K562 (cell line): ENCODE measurements around the gene ARMC9. TPM values are rescaled to one million over a fixed set of nuclear protein-coding genes. Genes with fewer than 3 reads are reported as not detected.

Experiments used
- ATAC-seq: fragments of 200-7000 bp; cut with Tn5 transposase; 3 replicates; pipeline ENCODE4 v1.9.1; 2020; ENCODE audit warnings: moderate library complexity
- BruUV-seq: library from RNA; stranded (reverse); fragments of 400-500 nt; replicated peaks from 2 replicates; lab custom pipeline; 2021; lab: Mats Ljungman, UMichigan
- CTCF ChIA-PET: fragments of 300-600 bp; formaldehyde crosslinking; extraction: SDS; loops from one replicate; lab custom pipeline; 2021; ENCODE audit warnings: low intra/inter-chr PET ratio; lab: Yijun Ruan, JAX
- POLR2A ChIA-PET: fragments of 300-600, 350-650 bp; sonication (Branson Sonifier 250); formaldehyde crosslinking; extraction: SDS; loops from one replicate; lab custom pipeline; 2021; ENCODE audit warnings: antibody characterized with exemption, inconsistent platforms; lab: Yijun Ruan, JAX
- DNase-seq, 4 experiments: peaks; one replicate each; pipeline versions ENCODE4 v3.0.0 to v3.0.0-alpha.2; 2011 to 2018; ENCODE audit warnings: low spot score in 3 of 4, mixed read lengths in 3 of 4; ENCODE audit errors: extremely low read depth in 1 of 4
- FAIRE-seq: peaks from 2 replicates; lab custom pipeline; 2011; peaks lifted over from hg19 to GRCh38; lab: Jason Lieb, UNC
- H2AFZ ChIP-seq: 2 replicates; pipeline ENCODE4 v1.6.0; 2011; ENCODE audit warnings: low read depth, low read length, control low read depth, inconsistent platforms
- H3K27ac ChIP-seq: fragments of 200-600 bp; 3 replicates; pipeline ENCODE4 v1.8.0; 2011; ENCODE audit warnings: low read depth, mild to moderate bottlenecking, control low read depth, inconsistent platforms, low read length, moderate library complexity, mixed read lengths; ENCODE audit errors: extremely low read depth
- H3K27me3 ChIP-seq, 2 experiments: fragments of 300-600 bp in 1 of 2; 2 replicates in 1 of 2; 3 replicates in 1 of 2; pipeline versions ENCODE4 v1.6.0 to v1.8.0; 2011; ENCODE audit warnings: inconsistent platforms in 2 of 2, low read length in 2 of 2, mild to moderate bottlenecking in 1 of 2, mixed read lengths in 1 of 2, moderate library complexity in 1 of 2; ENCODE audit not compliant: control insufficient read depth in 2 of 2, insufficient read depth in 2 of 2
- H3K36me3 ChIP-seq: fragments of 300-600 bp; 3 replicates; pipeline ENCODE4 v1.8.0; 2011; ENCODE audit warnings: mild to moderate bottlenecking, low read length, inconsistent platforms; ENCODE audit not compliant: control insufficient read depth, insufficient read depth
- H3K4me1 ChIP-seq, 2 experiments: fragments of 200-600 bp in 1 of 2; replicated peaks in 1 of 2; 2 replicates in 1 of 2; 3 replicates in 1 of 2; pipeline versions ENCODE4 v1.5.1 to v1.8.0; 2011; ENCODE audit warnings: inconsistent platforms in 2 of 2, low read length in 2 of 2, mild to moderate bottlenecking in 1 of 2, mixed read lengths in 1 of 2, moderate library complexity in 1 of 2; ENCODE audit not compliant: control insufficient read depth in 2 of 2, insufficient read depth in 2 of 2
- H3K4me2 ChIP-seq: 2 replicates; pipeline ENCODE4 v1.6.1; 2011; ENCODE audit warnings: low read length, control low read depth, inconsistent platforms, mixed read lengths; ENCODE audit not compliant: insufficient read depth
- H3K4me3 ChIP-seq: fragments of 200-600 bp; sonication (generic), shearing (Covaris generic); 2 replicates; pipeline ENCODE4 v1.5.1; 2016; ENCODE audit warnings: control low read depth, inconsistent platforms
- H3K79me2 ChIP-seq: fragments of 200-600 bp; 3 replicates; pipeline ENCODE4 v1.8.0; 2011; ENCODE audit warnings: low read length, inconsistent platforms; ENCODE audit not compliant: control insufficient read depth, insufficient read depth
- H3K9ac ChIP-seq, 2 experiments: 2 replicates each; pipeline versions ENCODE4 v1.6.0 to v1.6.1; 2011; ENCODE audit warnings: low read depth in 2 of 2, low read length in 2 of 2, control low read depth in 1 of 2, inconsistent platforms in 1 of 2, mild to moderate bottlenecking in 1 of 2, mixed read lengths in 1 of 2; ENCODE audit not compliant: insufficient read depth in 1 of 2
- H3K9me1 ChIP-seq: one replicate; pipeline ENCODE4 v1.6.0; 2011; ENCODE audit warnings: inconsistent platforms, mild to moderate bottlenecking, low read length, moderate library complexity; ENCODE audit not compliant: control insufficient read depth, insufficient read depth
- H3K9me3 ChIP-seq: replicated peaks from 2 replicates; pipeline ENCODE4 v1.5.1; 2011; ENCODE audit warnings: low read depth, low read length, inconsistent platforms; ENCODE audit not compliant: control insufficient read depth, insufficient read depth
- H4K20me1 ChIP-seq: replicated peaks from 2 replicates; pipeline ENCODE4 v1.6.1; 2011; ENCODE audit warnings: low read length, inconsistent platforms, mixed read lengths; ENCODE audit not compliant: control insufficient read depth, insufficient read depth
- AFF1 ChIP-seq, 2 experiments: fragments of 450-650 bp; IDR thresholded peaks; 2 replicates each; pipeline ENCODE4 v1.6.1; 2018; ENCODE audit warnings: mild to moderate bottlenecking in 2 of 2, low read depth in 1 of 2; ENCODE audit not compliant: partially characterized antibody in 2 of 2
- KAT2B ChIP-seq: IDR thresholded peaks from one replicate; pipeline ENCODE4 v1.6.1; 2012; ENCODE audit warnings: low read depth, mild to moderate bottlenecking, control low read depth, inconsistent platforms, low read length, moderate library complexity
- NFRKB ChIP-seq: fragments of 450-650 bp; IDR thresholded peaks from 2 replicates; pipeline ENCODE4 v1.6.1; 2016; ENCODE audit warnings: low read depth
- PHF21A ChIP-seq: fragments of 450-650 bp; IDR thresholded peaks from 2 replicates; pipeline ENCODE4 v1.6.1; 2017; ENCODE audit warnings: low read depth, borderline replicate concordance
- PHTF2 ChIP-seq: fragments of 250-450 bp; sonication (Bioruptor Pico); IDR thresholded peaks from 2 replicates; pipeline ENCODE4 v1.5.0; 2021; ENCODE audit warnings: mild to moderate bottlenecking
- RAD21 ChIP-seq, 2 experiments: fragments of 250-450 bp in 1 of 2; fragments of 450-650 bp in 1 of 2; sonication (Bioruptor Pico) in 1 of 2; formaldehyde crosslinking in 1 of 2; IDR thresholded peaks in 1 of 2; conservative IDR thresholded peaks in 1 of 2; 2 replicates each; pipeline versions ENCODE4 v1.4.0 to v1.8.0; 2020 to 2022; ENCODE audit warnings: mild to moderate bottlenecking in 2 of 2, moderate library complexity in 1 of 2
- RCOR1 ChIP-seq, 2 experiments: IDR thresholded peaks; 2 replicates each; pipeline ENCODE4 v1.6.1; 2012; ENCODE audit warnings: low read depth in 2 of 2, low read length in 2 of 2, borderline replicate concordance in 1 of 2, improper control_type of control experiment in 1 of 2
- SAFB ChIP-seq: fragments of 200-400 bp; formaldehyde crosslinking; IDR thresholded peaks from 2 replicates; pipeline ENCODE4 v1.6.1; 2017; ENCODE audit warnings: low read depth, low read length, borderline replicate concordance
- ZBTB33 ChIP-seq: sonication (generic); formaldehyde crosslinking; IDR thresholded peaks from 2 replicates; pipeline ENCODE4 v1.8.1; 2023; ENCODE audit warnings: mild to moderate bottlenecking, missing genetic modification reagents
- ZFP91 ChIP-seq: sonication (generic); formaldehyde crosslinking; IDR thresholded peaks from 2 replicates; pipeline ENCODE4 v1.8.0; 2022; ENCODE audit warnings: mild to moderate bottlenecking, missing genetic modification reagents
- ZNF232 ChIP-seq: sonication (generic); formaldehyde crosslinking; IDR thresholded peaks from 2 replicates; pipeline ENCODE4 v1.8.0; 2022; ENCODE audit warnings: mild to moderate bottlenecking, missing genetic modification reagents
- ZNF644 ChIP-seq: fragments of 200-800 bp; sonication (Bioruptor generic); IDR thresholded peaks from 2 replicates; pipeline ENCODE4 v1.6.1; 2016; ENCODE audit warnings: low read depth, missing genetic modification characterization, missing compliant biosample characterization
- ZSCAN29 ChIP-seq: fragments of 450-650 bp; IDR thresholded peaks from 2 replicates; pipeline ENCODE4 v1.6.1; 2017
- WGBS: fragments of 100-300 bp; shearing (Covaris generic); methylation state at CpG from one replicate; pipeline ENCODE4 v1.1.6; 2016; ENCODE audit warnings: low coverage, mixed read lengths; ENCODE audit not compliant: insufficient coverage; ENCODE audit errors: missing lambda C conversion rate; 5-methylcytosine and 5-hydroxymethylcytosine counted together
- in situ Hi-C: fragments of 300-500 bp; cut with MboI; formaldehyde crosslinking; loops from 4 replicates; pipeline ENCODE4 v1.15.0; 2018; ENCODE audit warnings: inconsistent platforms, mixed read lengths
- intact Hi-C: fragments of 100-400 bp; cut with micrococcal nuclease; formaldehyde crosslinking; loops from 2 replicates; pipeline ENCODE4 v1.14.2; 2022
- polyA plus RNA-seq, 8 experiments: library from polyadenylated mRNA; depleted of rRNA in 4 of 8; stranded (reverse) in 5 of 8; unstranded in 3 of 8; fragments of >200 nt; fragmentation: Nextera tagmentation in 2 of 8; fragmentation: Illumina TruSeq in 1 of 8; extraction: Ambion mirVana in 2 of 8; extraction: Trizol in 1 of 8; gene quantifications; 2 replicates each; pipeline versions ENCODE4 v1.2.1 to v1.2.3, GENCODE V29; 2011 to 2014; ENCODE audit warnings: inconsistent platforms in 1 of 8, missing spikeins in 1 of 8
- total RNA-seq, 7 experiments: library from RNA; depleted of rRNA in 6 of 7; stranded (reverse); fragments of >200 nt in 6 of 7; fragmentation: Illumina TruSeq in 2 of 7; extraction: Trizol in 2 of 7; gene quantifications; 2 replicates each; pipeline versions ENCODE4 v1.2.1 to v1.2.3, GENCODE V29; 2011 to 2021; ENCODE audit warnings: low replicate concordance in 1 of 7

Gene ARMC9
- total and polyA plus RNA-seq, 9 of the 15 experiments (the other 6 are each of a cell fraction or from before 2014, with no cell fraction given), result 0.36 to 2.3 (median 1.1) TPM

- CTCF ChIA-PET, result no interaction called here
Observed at GRCh38 chr2:231270221-231271114, 72.0 kb downstream of the ARMC9 start.

More at GRCh38 chr2:231270221-231271114, 72.0 kb downstream of the ARMC9 start:
- H2AFZ ChIP-seq, result no peak overlapping the region
- 32% methylated on average over 19 of the region's 20 CpGs for WGBS
- H3K4me2 ChIP-seq, result no peak overlapping the region
- POLR2A ChIA-PET, result no interaction called here
- intact Hi-C loops, result no loop called here
- DNase-seq (no peak), FAIRE-seq (no peak)
- H3K9me1 ChIP-seq, result no peaks in the 10 kb centered on the region
- BruUV-seq, result no TSS peak
- H3K4me1 ChIP-seq, result no peaks in the 10 kb centered on the region; a peak in 1 of 5 replicates
- H3K36me3 ChIP-seq, result no peaks in the 10 kb centered on the region
- H3K79me2 ChIP-seq, result no peaks in the 10 kb centered on the region
- H3K4me3 ChIP-seq, result no peak overlapping the region
- H3K9ac ChIP-seq, result no peak overlapping the region
- peaks cover 0 to 20% of the 10 kb centered on the region in 2 experiments; a peak in 4 of 5 replicates for H3K27me3 ChIP-seq
- in situ Hi-C loops, result no loop called here
- H4K20me1 ChIP-seq, result no peaks in the 10 kb centered on the region
- no peak for TF ChIP-seq ZSCAN29
- TF ChIP-seq AFF1 (IDR thresholded peaks at IDR 0.05; ENCODE audit: low read depth in 1 of 2, partially characterized antibody in 2 of 2), result no peak
- no peak for TF ChIP-seq ZFP91 (CRISPR knock-in tag)
- no peak for TF ChIP-seq PHTF2 (CRISPR knock-in tag)
- TF ChIP-seq ZNF232, result no peak
- TF ChIP-seq RCOR1 (IDR thresholded peaks at IDR 0.05; ENCODE audit: borderline replicate concordance in 1 of 2, low read depth in 2 of 2, low read length in 2 of 2), result no peak
- TF ChIP-seq ZBTB33 (CRISPR knock-in tag), result no peak
- no peak for TF ChIP-seq SAFB
- TF ChIP-seq NFRKB, result no peak
- TF ChIP-seq RAD21 (CRISPR knock-in tag; conservative IDR thresholded peaks at IDR 0.05 in 1 of 2, IDR thresholded peaks at IDR 0.05 in 1 of 2), result no peak
- no peak for TF ChIP-seq PHF21A
- TF ChIP-seq ZNF644 (tag), result no peak
- TF ChIP-seq KAT2B, result no peak
- TF ChIP-seq, all 486 proteins: peak for 0
- ATAC-seq, result no peak
- Histone ChIP-seq H3K27ac (no peak overlapping the region), H3K9me3 (no peaks in the 10 kb centered on the region)
